OCI-LY1 (cell line): ENCODE measurements around the gene LGALS13.

ENCODE experiments used
- EZH2 ChIP-seq: fragments of 200-600 bp; sonication (generic), shearing (Covaris generic); IDR thresholded peaks from 2 replicates; pipeline ENCODE4 v1.8.0; 2017; ENCODE audit warnings: borderline replicate concordance, mixed run types, mild to moderate bottlenecking, antibody characterized with exemption, low read length, moderate library complexity, mixed read lengths
- TF ChIP-seq, protein P1 (sequence below): fragments of 200-600 bp; sonication (generic), shearing (Covaris generic); IDR thresholded peaks from 2 replicates; pipeline ENCODE4 v1.5.1; 2017; ENCODE audit warnings: mild to moderate bottlenecking, antibody characterized with exemption, low read length, moderate library complexity, mixed read lengths

DNA sequence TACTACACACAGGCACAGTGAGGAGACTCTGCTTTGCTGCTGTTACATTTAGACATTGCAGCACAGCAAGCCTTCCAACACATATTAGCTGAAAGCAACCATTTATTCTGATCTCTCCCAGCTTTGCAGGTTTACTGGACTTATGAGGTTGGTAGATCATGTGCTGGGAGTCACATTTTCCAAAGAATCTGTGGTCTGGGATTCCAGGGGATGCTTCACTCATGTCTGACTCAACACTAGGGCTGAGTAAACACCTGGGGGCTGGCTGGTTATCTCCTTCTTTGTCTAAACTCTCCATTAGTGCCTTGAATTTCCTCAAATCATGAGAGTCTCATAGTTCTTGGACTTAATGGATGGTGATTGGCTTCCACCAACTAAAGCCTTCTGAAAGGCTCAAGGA, 5.4 kb upstream of the LGALS13 start:
- TF ChIP-seq, protein P1, sequence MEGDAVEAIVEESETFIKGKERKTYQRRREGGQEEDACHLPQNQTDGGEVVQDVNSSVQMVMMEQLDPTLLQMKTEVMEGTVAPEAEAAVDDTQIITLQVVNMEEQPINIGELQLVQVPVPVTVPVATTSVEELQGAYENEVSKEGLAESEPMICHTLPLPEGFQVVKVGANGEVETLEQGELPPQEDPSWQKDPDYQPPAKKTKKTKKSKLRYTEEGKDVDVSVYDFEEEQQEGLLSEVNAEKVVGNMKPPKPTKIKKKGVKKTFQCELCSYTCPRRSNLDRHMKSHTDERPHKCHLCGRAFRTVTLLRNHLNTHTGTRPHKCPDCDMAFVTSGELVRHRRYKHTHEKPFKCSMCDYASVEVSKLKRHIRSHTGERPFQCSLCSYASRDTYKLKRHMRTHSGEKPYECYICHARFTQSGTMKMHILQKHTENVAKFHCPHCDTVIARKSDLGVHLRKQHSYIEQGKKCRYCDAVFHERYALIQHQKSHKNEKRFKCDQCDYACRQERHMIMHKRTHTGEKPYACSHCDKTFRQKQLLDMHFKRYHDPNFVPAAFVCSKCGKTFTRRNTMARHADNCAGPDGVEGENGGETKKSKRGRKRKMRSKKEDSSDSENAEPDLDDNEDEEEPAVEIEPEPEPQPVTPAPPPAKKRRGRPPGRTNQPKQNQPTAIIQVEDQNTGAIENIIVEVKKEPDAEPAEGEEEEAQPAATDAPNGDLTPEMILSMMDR = no peak
- no peak for TF ChIP-seq EZH2
